DOHH2 (cell line): Measurements from ENCODE around the gene IDE.

Source experiments
- CTCF ChIP-seq: fragments of 200-600 bp; sonication (generic); IDR thresholded peaks from one replicate; pipeline ENCODE4 v1.5.1; 2014; ENCODE audit warnings: antibody characterized with exemption, mild to moderate bottlenecking, low read depth, low read length; ENCODE audit not compliant: poor library complexity, severe bottlenecking
- EZH2phosphoT487 ChIP-seq: fragments of 200-600 bp; sonication (generic); IDR thresholded peaks from 2 replicates; pipeline ENCODE4 v1.6.1; 2017; ENCODE audit warnings: borderline replicate concordance, mild to moderate bottlenecking, antibody characterized with exemption, low read length, moderate library complexity, mixed read lengths

GRCh38 chr10:92527716-92528115 is 46.2 kb downstream of the IDE start:
- no peak for TF ChIP-seq CTCF
- no peak for TF ChIP-seq EZH2phosphoT487
